ENCODE data around the gene IPO4. TPM values are rescaled to one million over a fixed set of nuclear protein-coding genes. Genes with fewer than 3 reads are reported as not detected.

IPO4 gene, protein sequence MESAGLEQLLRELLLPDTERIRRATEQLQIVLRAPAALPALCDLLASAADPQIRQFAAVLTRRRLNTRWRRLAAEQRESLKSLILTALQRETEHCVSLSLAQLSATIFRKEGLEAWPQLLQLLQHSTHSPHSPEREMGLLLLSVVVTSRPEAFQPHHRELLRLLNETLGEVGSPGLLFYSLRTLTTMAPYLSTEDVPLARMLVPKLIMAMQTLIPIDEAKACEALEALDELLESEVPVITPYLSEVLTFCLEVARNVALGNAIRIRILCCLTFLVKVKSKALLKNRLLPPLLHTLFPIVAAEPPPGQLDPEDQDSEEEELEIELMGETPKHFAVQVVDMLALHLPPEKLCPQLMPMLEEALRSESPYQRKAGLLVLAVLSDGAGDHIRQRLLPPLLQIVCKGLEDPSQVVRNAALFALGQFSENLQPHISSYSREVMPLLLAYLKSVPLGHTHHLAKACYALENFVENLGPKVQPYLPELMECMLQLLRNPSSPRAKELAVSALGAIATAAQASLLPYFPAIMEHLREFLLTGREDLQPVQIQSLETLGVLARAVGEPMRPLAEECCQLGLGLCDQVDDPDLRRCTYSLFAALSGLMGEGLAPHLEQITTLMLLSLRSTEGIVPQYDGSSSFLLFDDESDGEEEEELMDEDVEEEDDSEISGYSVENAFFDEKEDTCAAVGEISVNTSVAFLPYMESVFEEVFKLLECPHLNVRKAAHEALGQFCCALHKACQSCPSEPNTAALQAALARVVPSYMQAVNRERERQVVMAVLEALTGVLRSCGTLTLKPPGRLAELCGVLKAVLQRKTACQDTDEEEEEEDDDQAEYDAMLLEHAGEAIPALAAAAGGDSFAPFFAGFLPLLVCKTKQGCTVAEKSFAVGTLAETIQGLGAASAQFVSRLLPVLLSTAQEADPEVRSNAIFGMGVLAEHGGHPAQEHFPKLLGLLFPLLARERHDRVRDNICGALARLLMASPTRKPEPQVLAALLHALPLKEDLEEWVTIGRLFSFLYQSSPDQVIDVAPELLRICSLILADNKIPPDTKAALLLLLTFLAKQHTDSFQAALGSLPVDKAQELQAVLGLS
- total RNA-seq (2022; extraction: Qiagen RNA extraction; ENCODE audit: low read depth) = 79.6 to 102 TPM (median 88.2 TPM) in 5 replicates

DNA sequence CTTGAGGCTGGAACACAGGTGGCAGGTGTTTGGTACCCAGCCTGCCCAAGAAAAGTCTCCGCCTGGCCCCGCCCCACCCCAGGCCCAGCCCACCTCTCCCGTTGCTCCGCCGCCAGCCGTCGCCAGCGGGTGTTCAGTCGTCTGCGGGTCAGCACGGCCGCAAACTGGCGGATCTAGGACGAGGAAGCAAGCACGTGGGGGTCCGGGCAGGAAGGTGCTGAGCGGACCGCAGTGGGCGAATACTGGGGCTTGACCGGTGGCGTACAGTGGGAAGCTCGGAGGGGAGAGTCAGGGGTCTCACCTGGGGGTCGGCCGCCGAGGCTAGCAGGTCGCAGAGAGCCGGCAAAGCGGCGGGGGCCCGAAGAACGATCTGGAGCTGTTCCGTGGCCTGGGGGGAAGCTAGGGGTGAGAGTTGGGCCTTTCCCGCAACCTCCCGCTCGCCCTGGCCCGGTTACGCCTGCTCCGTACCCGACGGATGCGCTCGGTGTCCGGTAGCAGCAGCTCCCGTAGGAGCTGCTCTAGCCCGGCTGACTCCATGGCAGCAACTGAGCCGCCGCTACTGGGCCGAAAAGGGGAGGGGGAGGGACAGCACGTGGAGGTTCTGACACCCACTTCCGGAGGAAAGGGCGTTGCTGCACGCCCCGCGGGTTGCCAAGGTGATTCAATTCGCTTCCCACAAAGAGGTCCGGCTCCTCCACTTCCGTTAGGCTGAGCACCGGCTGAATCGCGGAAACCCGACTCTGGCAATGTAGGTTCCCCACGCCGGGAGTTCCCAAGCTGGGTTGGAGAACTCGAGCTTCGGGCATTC, at the start of gene IPO4:
TSS of gene IPO4 (minus strand) at position 566 of the 808 bp plus-strand sequence. CDS start at position 537, 29 bp downstream.

DNA sequence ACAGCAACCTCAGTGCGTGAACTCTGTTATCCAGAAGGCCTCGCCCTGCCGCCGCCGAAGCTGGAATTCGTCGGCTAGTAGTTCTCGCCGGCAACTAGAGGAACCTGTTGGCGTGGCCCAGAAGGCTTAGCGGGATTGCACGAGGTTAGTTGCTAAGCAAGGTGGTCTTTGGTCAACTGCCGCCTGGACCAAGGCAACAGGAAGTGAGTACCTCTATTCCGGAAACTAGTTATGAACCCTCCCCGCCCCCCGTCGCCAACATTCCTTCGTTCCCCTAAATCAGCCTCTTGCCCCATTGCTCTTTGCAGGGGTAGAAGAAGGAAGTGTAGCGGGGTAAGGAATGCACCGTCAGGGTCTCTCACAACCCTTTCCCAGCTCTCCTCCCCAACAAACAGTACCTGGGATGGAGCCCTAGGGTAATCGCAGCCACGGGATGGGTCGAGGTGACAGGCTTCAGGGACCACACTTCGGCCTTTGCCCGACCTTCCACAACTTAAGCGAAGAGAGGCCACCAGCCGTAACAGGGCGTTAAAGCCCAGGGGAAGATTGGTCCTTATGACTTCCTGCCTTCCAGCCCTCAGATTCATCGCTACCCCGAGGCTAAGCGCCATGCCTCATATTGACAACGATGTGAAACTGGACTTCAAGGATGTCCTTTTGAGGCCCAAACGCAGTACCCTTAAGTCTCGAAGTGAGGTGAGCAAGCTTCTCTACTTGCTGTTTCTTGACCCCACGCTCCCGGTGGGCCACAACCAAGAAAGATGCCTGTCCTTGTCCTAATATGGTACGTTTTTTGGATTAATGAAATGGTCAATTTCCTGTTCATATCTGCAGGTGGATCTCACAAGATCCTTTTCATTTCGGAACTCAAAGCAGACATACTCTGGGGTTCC, 44.3 kb upstream of the IPO4 start, which contains the start of gene GMPR2:
TSS of gene GMPR2 (plus strand) at position 285 of the 893 bp plus-strand sequence. CDS start at position 610, 325 bp downstream.

DNA sequence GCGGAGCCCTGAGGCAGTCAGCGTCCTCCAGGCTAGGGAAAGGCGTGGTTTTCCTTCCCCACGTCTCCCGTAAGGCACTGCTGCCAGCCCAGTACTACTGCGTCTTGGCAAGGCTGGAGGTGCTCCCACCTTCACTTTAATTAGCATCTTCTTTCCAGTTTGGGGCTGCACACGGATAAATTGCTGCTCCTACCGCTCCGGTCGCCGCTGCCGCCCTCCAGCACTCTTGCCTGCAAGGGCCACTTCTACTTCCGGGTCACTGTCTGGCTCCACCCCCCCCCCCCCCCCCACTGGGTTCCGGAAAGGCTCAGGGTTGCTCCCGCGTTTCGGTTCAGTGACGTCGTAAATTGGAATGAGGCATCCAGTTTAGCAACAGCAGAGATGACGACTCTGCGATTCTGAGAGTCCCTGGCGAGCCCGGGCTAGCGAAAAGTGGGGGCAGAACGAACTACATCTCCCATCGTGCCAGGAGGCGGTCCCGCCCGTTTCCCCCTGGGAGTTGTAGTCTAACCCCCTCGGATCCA, 43.6 kb upstream of the IPO4 start, which contains the start of gene NEDD8:
TSS of gene NEDD8 (minus strand) at position 247 of the 524 bp plus-strand sequence. CDS start at position 147, 100 bp downstream.

DNA sequence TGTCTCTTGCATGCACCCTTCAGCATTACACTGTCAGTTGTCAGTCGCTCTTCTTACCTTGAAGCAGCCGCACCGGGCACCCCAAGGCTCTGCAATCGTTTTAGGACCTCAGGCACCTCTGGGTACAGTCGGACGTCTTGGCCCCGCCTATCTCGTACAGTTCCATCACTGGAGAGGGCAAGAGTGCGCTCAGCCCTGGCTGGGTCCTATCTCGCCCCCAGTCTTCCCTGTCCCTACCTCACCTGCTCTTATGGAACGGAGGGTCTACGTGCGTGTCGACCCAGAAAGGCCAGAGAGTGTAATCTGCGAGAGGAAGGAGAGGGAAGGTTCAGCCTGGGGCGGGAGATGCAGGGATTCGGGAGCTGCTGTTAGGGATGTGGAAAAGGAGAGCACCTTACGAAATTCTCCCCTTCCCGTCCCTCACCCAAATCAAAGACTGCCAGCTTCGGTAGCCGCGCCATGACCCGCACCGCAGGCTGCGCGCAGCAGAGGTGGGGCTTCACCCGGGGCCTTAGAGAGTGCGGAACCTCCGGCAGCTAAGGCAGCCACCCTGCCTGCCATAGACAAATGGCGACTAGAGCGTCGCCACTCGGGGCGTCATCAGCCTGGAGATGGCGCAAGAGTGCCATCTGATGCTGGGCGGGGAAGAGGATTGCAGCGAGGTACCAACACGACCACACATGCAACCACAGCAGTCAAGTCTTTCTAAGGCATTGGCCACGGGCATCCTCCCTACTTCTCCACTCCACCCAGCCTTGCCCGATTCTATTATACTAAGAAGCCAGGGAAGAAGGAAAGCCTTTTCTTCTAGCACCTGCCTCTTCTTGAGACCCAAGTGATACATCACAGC, 27.1 kb upstream of the IPO4 start, which contains the start of gene MDP1:
TSS of gene MDP1 (minus strand) at position 572 of the 850 bp plus-strand sequence. CDS start at position 461, 111 bp downstream.

DNA sequence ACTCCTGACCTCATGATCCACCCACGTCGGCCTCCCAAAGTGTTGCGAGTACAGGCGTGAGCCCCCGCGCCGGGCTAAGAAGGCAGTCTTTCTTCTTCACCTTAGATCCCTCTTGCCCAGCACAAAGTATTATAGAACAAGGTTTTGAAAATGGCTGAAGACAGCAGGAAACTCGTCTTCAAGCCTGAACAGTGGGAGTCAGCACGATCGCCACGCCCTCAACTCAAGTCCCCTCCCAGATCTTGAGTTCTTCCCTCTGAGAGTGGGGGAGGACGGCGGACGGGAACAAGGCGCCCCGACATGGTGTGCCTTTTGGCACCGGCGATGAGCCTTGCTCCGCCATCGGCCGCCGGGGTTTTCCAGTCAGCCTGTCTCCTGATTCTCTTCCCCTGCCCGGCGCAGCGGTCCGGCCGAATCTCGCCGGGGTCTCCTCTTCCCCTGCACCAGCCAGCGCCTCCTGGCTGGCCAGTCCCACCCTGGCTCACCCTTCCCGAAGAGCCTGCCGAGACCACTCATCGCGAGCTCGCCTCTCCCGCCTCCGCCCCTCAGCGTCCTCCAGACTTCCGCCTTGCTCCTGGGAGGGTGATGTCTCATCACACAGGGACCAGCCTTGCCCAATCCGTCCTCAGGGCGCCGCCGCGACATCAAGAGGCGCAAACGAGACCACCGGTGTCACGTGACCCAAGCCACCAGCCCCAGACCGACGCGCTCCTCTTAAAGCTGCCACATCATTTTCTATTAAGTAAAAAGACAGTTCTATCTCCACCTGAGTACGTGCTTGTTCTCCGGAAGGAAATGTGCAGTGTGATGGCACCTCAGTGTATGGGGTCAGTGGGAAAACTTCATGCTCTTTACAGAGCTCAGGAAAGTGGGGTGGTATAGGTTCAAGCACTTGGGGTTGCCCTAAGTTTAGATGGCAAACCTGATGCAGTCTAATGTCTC, 24.6 kb upstream of the IPO4 start, which contains the start of gene CHMP4A:
TSS of gene CHMP4A (minus strand) at position 565 of the 942 bp plus-strand sequence. CDS start at position 516, 49 bp downstream.

DNA sequence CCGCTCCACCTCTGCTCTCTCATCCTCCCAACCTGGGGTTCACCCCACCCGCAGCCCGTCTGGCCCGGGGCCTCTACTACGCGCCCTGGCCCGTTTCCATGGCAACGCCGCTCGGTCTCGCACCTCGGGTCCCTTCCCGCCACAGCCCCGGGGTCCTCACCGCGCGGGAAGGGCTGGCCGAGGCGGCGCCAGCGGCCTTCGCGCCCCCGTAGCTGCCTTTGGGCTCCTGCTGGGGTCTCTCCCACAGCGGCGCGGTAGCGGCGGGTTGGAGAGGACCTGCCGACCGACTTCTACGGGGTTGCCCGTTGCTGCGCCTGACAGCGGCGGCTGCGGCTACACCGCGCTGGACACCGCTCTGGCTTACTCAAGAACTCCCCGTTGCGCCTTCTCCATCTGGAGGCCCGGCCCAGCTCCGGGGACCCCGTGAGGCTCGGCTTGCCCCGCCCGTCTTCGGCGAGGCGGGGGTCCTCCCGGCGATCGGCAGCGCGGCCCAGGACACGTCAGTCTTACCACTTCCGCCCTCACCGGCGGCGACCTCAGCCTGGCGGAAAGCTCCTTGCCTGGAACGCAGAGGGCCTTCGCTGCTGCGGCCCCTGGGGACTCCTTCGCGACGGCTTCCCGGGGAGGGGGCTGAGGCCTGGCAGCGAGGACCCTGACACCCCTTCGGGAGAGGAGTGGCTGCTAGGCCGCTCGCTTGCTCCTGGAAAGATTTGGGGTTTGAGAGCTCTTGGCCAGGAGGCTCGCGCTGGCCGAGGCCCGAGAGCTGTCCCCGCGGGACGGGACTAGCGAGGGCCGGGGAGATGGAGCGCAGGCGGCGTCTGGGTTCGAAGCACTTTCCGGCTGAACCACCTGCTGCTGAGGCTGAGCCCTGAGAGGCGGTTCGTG, 6.8 kb upstream of the IPO4 start, which contains the start of gene TM9SF1:
TSS of gene TM9SF1 (minus strand) at position 256 of the 885 bp plus-strand sequence. CDS start 422 bp downstream, outside the sequence.

DNA sequence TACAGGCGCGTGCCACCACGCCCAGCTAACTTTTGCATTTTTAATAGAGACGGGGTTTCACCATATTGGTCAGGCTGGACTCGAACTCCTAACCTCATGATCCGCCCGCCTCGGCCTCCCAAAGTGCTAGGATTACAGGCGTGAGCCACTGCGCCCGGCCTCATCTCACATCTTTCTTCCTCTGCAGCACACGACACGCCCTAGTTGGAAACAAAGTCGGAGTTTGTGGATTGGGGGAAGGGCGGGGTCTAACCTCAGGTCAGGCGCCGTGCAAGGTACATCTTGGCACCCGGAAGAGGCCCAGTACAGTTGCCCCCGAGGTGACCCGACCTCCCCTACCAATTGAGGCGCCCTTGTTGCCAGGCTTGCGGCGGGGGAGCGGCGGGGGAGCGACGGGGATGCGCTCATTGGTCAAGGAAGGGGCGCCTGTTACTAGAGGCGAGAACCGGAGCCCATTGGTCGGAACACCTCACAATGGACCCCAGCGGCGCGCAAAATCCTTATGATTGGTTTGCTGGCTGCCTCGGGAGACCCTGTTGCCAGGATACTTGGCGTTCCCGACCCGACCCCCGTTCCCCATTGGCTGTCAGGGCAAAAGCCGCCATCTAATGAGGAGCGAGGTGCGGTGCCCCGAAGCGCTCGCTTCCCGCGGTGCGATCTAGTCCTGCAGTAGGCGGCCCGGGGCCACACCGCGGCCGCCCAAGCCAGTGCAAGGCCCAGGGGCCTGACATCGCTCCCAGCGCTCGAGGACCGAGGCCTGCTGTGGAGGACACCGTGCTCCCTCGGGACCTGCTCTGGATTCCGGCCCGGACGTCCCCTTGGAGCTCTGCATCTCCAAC, 17.0 kb downstream of the IPO4 start, which contains the start of gene REC8:
TSS of gene REC8 (plus strand) at position 659 of the 839 bp plus-strand sequence. CDS start 473 bp downstream, outside the sequence.

DNA sequence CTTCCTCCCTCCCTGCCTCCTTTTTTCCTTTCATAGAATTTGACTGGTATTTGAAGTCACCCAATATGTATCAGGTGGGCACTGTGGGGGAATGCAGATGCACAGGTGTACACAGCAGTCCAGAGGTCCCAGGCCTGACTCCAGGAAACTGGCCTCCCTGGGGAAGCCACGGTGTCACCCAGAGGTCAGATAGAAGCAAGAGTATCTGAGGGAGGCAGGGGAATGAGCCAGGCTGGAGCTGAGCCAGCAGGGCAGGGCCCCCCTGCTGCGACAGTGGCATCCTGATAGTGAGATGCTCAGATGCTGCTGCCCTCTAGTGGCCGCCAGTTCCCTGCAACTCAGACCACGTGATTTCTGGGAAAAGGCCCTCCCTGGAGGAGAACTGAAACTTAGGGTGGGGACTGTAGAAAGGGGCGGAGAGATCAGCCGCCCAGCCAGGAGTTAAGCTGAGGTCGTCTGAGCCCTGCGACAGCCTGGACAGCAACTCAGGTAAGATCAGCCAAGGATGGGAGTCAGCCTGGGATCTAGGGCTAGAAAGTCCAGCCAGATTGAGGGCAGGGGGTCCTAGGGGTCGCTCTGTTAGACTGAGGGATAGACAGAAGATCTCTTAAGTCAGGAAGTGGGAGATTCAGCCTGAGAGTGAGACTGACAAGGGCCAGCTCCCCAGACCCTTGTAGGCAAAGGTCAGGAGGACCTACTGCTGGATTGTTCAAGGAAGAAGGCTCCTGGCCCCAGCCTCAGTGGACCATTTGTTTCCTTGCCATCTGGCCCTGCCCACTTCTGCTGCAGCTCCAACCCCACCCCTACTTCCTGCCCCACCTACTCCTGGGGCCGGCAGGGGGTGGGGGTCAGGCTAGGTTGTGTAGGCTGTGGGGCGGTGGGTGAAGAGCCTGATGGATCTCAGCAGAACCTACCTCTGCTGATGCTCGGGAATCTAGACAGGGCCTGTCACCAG, 27.5 kb downstream of the IPO4 start, which contains the start of gene IRF9:
TSS of gene IRF9 (plus strand) at position 416 of the 955 bp plus-strand sequence. CDS start 880 bp downstream, outside the sequence.

DNA sequence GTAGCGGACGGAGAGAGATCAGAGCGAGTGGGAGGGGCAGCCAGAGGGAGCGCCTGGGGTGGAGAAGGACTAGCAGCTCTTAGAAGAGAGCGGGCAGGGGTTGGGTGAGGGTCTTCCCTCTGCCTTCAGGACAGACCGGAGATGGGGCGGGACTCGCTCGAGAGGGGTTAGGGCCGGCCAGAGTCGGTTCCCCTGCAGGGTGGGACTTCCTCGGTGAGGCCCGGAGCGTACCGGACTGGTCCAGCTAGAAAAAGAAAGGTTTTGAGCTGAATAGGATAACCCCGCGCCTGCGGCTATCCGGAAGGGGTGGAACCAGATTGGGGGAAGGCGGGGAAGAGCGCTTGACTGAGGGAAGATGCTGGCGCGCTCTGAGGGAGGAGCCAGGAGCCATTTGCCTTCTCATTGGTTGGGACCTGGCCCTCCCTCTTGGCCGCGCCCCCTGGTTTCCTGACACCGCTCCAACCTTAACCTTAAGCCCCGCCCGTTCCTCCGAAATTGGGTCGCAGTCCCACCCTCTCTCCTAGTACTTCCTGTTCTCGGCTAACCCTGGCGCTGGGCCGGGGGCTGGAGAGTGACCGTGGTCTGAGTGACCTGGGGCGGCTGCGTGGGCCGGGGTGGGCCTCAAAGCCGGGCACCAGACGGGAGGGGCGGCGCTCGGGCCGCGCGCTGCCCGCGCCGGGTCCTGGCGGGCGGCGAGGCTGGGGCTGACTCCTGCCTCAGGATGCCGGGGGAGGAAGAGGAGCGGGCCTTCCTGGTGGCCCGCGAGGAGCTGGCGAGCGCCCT, 41.4 kb downstream of the IPO4 start, which contains the start of gene RNF31:
TSS of gene RNF31 (plus strand) at position 521 of the 783 bp plus-strand sequence. CDS start at position 722, 201 bp downstream.

DNA sequence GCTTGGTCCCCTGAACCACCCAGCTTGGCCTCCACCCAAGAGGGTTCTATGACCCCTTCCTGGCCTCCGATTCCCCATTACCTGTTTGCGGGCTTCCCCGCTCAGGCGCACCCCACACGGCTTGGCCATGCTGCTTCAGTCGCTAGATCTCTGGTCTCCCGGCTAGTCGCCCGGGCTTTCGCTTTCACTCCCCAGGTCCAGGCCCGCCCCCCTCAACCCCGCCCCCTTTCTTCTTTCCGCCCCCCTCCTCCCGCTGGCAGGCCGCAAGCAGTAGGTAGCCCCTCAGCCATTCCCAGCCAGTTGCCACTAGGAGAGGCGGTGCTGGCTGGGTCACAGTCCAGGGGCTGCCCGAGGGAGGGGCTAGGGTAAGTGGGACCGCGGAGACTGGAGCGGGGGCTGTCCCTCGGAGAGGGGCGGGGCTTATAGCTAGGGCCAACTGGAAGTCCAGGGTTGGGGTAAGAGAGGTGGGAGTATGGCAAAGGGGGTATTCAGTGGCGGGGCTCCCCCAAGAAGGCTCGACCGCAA, 42.1 kb downstream of the IPO4 start, which contains the start of gene PSME2:
TSS of gene PSME2 (minus strand) at position 158 of the 525 bp plus-strand sequence. CDS start at position 129, 29 bp downstream.

DNA sequence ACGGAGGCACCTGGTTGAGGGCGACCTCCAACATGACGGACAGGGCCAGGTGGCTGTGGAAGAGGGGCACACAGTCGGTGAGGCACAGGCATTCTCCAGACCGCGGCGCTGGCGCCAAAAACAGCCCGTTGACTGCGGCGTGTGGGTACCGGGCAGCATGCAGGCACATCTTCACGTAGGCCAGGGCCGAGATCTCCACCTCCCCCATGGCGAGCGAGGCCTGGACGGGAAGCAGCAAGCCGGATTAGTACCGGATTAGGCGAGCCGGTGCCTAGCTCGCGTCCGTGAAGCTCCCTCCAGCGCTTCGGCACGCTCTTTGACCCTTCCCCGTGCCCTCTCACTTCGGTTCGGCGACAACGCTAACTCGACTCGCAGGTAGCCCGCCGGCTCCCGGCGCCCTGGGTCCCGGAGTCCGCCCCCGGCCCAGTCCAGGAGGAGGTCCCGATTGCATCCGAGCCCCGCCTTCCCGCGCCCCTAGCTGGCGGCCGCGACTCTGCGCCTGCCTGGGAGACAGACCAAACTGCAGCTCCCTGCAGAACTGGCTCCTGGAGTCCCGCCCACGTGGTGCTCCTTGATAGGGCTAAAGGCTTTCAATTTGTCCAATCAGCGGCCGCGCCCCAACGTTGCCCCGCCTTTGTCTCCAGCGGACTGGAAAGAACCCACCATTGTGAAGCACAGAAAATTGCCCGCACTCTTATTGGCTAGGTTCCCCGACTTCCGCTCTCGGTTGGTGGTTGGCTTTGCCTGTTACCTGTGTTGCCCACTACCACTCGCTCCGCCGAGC, 47.3 kb downstream of the IPO4 start, which contains the start of gene EMC9:
TSS of gene EMC9 (minus strand) at position 495 of the 784 bp plus-strand sequence. CDS start at position 208, 287 bp downstream.

